AG10803 (cell line): Measurements from ENCODE around the gene ZRANB1.
A peak's percentile ranks its signal among the peaks of the same experiment; 100 is the strongest.
"Not testable (repeated sequence)": the region's sequence is repeated elsewhere in the genome, so short reads cannot be mapped to it uniquely, and the experiment has no call there.

Experiments used
- DNase-seq: peaks from one replicate; pipeline ENCODE4 v3.0.0; 2010; ENCODE audit warnings: low read depth
- H3K4me3 ChIP-seq: 2 replicates; pipeline ENCODE4 v1.5.1; 2011; ENCODE audit warnings: mild to moderate bottlenecking, low read length, control low read depth
- CTCF ChIP-seq: conservative IDR thresholded peaks from 2 replicates; pipeline ENCODE4 v1.5.1; 2011; ENCODE audit warnings: mild to moderate bottlenecking, low read length, control low read depth, inconsistent platforms

ZRANB1 gene

GRCh38 chr10:124985162-124985561 lies 43.2 kb downstream of the ZRANB1 start:
- DNase-seq: no peak
- H3K4me3 ChIP-seq: no peak overlapping the region
- TF ChIP-seq CTCF: no peak

- no peak for DNase-seq
- no peak for TF ChIP-seq CTCF
- H3K4me3 ChIP-seq: no peak overlapping the region
Measured at GRCh38 chr10:124987788-124988187, 45.9 kb downstream of the ZRANB1 start.

- DNase-seq: not testable (repeated sequence)
Measured at GRCh38 chr10:124988753-124989152, 46.8 kb downstream of the ZRANB1 start.

GRCh38 chr10:124989526-124989925 lies 47.6 kb downstream of the ZRANB1 start:
- peak; percentile 31 for DNase-seq
- no peak for TF ChIP-seq CTCF
- H3K4me3 ChIP-seq: no peak overlapping the region

More at GRCh38 chr10:124988753-124989152, 46.8 kb downstream of the ZRANB1 start:
- not testable (repeated sequence) for H3K4me3 ChIP-seq

- H3K4me3 ChIP-seq: no peak overlapping the region
- TF ChIP-seq CTCF: no peak
- DNase-seq: no peak
Measured at GRCh38 chr10:124990671-124991625, 49.0 kb downstream of the ZRANB1 start.

- no peak for DNase-seq
- no peak overlapping the region for H3K4me3 ChIP-seq
- no peak for TF ChIP-seq CTCF
Measured at GRCh38 chr10:124991835-124992234, 49.9 kb downstream of the ZRANB1 start.

GRCh38 chr10:124992462-124993344 lies 50.8 kb downstream of the ZRANB1 start:
- H3K4me3 ChIP-seq: no peak overlapping the region
- DNase-seq: peak; percentile 74
- peak; percentile 66 for TF ChIP-seq CTCF
